Eye (tissue), 1 donor: ENCODE results near the gene MKKS.
A peak's percentile ranks its signal among the peaks of the same experiment; 100 is the strongest.
"Not testable (repeated sequence)": the region's sequence is repeated elsewhere in the genome, so short reads cannot be mapped to it uniquely, and the experiment has no call there.

Experiments
- DNase-seq: peaks from one replicate; pipeline ENCODE4 v3.0.0-alpha.2; 2015

Gene MKKS

DNA sequence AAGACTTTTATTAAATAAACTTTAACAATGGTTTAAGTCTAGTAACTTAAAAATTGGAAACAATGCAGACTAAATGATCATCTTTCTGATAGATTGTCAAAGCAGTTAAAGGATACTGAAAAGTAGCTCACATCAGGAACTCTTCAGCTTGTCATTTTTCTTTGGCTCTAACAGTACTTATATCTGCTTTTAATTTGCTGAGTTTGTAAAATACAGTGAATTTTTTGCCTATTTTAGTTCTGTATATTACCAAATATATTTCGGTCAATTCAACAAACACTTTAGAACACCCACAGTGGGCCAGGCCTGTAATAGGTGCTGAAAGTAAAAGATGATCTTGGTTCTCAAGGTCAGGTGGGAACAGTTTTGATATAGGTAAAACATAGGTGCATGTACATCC, 22.3 kb downstream of the MKKS start:
- DNase-seq: no peak

DNA sequence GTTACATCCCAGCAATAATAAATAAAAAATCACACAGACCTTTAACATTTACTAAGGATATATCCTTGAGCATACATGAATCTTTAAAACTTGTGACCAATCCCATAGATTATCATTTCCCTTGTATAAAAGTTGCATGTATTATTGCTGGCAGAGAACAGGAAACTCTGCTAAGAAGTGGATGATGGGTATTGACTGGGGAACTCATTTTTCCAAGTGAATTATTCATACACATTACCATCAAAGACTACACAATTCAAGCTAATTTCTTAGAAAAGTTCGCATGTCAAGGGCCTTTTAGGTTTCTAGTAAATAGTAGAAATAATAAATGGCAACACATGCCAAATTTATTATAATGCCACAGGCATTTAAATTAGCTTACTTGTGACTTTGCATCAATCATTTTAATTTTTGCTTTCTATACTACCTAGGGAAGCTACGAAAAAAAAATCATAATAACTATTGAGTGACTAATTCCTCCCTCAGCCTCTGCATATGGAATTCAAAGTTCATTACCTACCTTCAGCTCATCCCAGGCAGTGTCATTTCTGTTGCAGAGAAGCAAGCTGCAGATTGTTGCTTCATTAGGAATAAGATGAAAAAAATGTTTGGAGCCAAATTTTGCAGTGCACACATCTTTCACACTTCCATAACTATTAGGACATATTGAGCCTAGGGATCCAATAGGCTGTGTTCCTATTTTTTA, 25.8 kb downstream of the MKKS start:
- DNase-seq: no peak

DNA sequence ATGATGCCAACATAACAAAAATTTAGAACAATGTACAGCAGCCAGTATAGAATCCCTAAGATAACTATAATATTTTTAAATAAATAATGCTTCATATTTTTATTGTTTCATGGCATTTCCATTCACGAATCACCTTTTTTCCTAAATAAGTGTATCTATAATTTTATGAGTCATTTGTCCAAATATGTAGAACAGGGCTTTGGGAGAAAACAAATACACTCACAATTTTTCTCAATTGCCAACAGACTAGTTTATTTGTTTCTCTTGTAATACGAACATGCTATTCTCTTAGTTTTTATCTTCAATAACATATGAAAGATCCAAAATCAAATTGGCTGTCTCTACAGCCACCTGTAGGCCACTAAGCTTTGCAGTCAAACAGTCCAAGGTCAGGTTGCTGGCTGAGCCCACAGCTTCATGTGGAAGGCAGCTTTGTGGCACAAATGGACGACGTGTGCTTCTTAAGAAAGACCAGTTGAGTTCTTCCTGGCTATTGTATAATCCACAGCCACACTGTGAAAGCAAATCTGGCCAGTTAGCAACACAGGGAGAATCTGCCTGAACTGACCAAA, 29.0 kb downstream of the MKKS start:
- no peak for DNase-seq

DNA sequence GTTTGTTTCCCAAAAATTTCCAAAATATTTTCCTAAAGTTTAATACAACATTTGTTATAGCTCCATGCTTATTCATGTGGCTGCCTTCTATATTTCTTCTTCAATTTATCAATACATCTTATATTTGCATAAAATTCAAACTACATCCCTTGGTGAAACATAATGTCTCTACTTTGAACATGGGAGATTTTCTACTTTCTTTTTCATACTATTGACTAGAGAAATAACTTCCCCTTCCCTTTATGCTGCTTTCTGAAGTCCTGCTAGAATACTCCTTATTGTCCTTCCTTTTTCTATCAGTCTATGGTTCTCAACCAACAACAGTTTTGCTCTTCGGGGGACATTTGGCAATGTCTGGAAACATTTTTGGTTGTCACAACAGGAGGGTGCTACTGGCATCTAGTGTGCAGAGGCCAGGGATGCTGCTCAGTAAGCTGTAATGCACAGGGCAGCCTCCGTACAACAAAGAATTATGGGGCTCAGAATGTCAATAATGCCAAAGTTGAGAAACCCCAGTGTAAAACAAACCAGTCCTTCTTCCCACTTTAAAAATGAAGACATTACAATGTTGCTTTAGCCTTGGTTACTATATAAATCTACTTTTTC, 29.9 kb downstream of the MKKS start:
- no peak for DNase-seq

DNA sequence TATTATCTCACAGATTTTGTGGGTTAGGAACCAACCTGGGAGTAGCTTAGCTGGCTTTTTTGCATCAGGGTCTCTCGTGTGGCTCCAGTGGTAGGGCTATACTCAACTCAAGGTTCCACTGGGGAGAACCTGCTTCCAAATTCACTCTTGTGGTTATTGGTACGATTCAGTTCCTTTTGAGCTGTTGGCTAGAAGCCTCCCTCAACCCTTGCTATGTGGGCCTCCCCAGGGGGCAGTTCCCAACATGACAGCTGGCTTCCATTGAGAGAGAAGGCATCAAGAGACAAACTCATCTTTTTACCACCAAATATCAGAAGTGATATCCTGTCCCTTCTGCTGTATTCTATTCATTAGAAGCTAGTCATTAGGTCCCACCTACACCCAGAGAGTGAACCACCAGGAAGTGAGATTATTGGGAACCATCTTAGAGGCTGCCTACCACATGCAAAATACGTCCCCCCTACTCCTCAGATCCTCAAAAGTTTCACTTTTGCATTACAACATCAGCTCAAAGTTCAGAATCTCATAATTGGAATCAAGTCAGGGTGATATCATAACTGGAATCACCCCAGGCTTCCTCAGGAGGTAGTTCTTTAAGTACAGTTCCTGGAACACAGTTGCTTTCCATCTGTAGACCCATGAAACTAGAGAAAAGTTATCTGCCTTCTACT, 30.9 kb downstream of the MKKS start:
- no peak for DNase-seq

DNA sequence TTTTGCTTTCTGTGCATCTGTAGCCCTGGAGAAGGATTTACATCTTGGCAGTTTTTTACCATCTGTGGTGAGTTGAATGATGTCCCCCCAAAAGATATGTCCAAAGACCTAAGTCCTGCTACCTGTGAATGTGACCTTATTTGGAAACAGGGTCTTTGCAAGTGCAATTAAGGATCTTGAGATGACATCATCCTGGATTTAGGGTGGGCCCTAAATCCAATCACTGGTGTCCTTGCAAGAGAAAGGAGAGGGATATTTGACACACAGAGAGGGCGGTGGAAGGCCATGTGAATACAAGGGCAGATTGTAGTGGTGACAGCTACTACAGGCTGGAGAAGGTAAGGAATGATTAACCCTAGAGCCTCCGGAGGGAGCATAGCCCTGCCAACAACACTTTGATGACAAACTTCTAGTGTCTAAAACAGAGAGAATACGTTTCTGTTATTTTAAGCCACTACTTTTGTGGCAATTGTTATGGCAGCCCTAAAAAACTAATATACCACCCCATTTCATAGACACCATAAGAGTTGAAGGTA, 35.1 kb downstream of the MKKS start:
- DNase-seq: no peak

DNA sequence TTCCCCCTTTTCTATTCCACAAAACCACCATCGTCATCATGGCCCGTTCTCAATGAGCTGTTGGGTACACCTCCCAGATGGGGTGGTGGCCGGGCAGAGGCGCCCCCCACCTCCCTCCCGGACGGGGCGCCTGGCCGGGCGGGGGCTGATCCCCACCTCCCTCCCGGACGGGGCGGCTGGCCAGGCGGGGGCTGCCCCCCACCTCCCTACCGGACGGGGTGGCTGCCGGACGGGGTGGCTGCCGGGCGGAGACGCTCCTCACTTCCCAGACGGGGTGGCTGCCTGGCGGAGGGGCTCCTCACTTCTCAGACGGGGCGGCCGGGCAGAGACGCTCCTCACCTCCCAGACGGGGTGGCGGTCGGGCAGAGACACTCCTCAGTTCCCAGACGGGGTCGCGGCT, 39.3 kb downstream of the MKKS start:
- DNase-seq: not testable (repeated sequence)

DNA sequence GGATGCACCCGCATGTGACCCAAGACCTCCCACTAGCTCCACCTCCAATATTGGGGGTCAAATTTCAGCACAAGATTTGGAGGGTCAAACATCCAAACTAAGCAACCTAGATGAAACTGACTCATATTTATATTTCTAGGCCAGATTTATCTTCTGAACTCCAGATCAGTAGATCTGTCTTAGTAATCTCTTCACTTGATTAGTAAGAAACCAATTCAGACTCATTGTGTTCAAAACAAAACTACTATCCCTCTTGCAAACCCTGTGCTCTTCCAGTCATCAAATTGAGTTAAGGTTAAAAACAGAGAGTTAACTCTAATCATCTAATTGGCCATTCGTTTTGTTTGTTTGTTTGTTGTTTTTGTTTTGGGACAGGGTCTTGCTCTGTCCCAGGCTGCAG, 43.3 kb downstream of the MKKS start:
- DNase-seq: no peak

DNA sequence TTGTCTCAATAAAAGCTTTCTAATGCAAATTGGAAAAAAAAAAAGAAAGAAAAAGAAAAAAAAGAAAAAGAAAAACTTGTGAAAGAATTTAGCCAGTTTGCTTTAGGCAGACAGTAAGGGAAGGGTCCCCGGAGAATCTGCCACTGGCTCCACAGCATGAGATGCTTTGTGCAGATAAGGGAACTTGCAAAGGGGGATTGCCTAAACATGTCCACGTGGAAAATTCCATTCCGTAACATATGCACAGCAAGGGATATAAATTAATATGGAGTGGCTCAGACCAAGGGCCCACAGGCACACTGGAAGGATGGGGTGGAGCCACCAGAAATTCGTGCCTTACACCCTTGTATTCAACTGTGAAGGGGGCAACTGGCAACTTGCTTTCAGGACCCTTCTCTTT, 45.4 kb downstream of the MKKS start:
- no peak for DNase-seq

DNA sequence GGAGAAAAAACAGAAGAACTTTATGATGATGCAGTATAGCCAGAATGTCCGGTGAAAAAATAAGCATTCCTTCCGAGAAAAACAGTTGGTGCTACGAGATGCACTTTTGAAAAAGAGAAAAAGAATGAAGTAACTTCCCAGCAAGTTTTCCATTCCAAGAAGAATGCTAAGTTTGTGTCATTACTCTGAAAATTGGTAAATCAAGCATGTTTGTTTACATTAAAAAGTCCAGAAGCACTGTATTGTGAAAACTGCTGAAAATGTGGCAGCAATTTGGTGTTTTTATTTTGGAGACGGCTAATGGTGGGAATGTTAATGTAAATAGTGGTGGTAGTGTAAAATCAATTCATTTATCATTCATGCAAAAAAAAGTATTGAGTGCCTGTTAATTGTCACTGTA, 46.3 kb downstream of the MKKS start:
- DNase-seq: no peak

DNA sequence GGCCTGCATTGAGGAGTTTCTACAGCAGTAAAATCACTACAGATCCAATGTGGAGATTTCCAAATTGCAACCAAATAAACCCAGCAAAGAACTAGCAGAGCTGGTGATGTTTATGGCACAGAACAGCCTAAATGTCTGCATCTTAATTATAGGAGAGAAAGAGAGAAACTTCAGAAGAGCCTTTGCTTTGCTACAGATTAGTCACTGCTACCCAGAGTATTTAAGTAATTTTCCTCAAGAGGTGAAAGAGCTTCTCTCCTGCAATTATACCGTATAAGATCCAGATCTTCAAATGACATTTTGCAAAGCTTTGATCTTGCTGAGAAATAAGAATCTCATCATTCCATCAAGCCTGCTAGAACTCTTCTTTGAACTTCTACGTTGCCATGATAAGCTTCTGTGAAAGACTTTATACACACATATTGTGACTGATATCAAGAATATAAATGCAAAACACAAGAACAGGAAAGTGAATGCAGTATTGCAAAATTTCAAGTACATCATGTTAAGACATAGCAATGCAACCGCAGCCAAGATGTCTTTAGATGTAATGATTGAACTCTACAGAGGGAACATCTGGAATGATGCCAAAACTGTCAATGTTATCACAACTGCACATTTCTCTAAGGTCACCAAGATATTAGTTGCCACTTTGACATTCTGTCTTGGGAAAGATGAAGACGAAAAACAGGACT, 48.0 kb downstream of the MKKS start:
- DNase-seq: no peak

DNA sequence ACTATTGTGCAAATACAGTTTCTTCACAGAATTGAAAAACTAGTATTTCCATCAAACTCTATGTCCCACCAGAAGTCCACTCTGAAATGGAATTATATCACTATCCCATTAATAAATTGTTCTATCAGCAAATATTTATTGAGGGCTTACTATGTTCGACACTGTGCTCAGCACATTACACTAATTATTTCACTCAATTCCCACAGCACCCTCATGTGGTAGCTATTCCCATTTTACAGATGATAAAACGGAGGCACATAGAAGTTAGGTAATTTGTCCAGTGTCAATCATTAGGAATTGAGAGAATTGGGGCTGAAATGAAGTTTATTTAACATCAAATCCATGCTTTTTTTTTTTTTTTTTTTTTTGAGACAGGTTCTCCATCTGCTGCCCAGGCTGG, 52.5 kb downstream of the MKKS start:
- no peak for DNase-seq

DNA sequence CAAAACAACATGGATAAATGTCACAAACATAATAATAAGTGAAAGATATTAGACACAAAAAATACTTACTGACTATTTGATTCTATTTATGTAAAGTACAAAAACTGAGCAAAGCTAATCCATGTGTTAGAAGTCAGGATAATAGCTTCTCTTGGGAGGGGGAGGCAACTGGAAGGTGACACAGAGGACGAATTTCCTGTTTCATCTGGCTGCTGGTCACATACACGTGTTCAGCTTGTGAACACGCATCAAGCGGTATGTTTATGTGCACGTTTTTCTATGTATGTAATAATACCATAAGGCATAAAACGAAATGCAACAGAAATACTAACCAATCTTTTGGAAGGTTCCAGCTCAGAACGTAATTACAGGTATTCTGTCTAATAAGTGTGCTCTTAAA, 54.3 kb downstream of the MKKS start:
- no peak for DNase-seq

DNA sequence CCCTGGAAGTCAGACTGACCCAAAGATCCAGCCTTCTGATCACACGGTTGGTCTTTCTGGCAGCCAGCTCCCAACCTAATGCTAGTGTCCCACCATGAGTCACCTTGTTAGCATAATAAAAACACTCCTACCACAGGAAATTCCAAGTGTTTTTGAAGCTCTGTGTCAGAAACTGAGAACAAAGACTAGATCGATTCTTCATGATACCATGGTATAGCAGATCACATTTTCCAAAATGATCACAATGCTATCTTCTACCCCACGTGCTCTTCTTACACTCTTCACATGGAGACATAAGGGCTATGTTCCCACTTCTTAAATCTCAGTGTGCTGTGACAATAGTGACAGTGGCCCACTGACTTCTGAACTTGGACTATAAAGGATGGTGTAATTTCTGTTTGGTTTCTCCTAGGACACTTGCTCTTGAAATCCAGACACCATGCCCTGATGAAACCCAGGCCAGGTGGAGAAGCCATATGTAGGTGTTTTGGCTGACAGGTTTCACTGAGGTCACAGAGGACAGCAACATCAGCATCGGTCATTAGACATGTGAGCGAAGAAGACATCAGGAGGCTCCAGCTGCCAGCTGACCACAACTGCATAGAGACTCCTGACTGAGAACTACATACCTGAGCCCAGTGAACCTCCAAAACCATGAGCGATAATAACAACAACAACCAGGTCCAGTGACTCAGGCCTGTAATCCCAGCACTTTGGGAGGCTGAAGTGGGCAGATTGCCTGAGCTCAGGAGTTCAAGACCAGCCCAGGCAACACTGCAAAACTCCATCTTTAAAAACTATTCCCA, 57.5 kb downstream of the MKKS start:
- no peak for DNase-seq

DNA sequence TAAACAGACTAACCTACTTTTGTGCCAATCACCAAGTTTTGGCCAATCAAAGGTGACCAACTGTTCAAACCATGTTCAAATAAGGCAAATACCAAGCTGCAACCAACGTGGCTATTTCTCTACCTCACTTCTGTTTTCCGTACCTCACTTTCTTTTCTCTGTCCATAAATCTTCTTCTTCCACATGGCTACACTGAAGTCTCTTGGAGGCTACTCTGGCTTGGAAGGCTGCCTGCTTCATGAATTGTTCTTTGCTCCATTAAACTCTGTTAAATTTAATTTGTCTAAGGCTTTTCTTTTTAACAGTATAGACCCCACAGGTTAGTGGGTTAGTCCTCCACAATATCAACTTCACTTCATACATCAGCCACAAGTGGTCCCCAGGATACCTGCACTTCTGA, 58.8 kb downstream of the MKKS start:
- no peak for DNase-seq

DNA sequence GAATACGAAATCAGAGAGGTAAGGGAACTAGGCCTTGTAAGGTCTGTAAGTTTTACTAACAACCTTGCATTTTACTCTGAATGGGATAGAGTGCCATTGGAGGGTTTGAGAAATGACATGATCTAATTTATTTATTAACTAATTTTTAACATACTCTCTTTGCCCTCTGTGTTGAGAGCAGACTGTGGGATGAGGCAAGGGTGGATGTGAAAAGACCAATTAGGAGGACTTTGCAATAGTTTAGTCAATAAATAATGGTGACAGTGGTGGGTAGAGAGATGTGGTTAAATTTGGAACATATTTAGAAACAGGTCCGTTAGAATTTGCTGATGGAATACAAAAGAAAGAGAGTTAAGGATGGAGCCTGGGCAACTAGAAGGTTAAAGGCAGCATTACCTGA, 60.0 kb downstream of the MKKS start:
- DNase-seq: no peak

DNA sequence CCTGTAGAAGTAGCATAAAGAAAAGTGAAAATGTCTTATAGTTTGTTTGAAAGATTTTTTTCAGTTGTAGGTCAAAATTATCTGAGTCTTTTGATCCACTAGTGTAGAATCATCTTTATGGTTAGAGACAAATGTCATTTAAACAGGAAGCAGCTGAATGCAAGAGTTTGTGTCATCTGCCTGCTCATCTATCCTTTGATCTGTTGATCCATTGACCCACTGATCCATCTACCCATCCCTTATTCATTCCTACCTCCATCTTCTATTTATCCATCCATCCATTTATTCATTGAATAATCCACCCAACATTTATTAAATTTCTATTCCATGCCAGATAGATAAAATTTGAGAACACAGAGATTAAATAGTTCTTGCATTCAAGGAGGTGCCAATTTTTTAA, 62.6 kb downstream of the MKKS start:
- no peak for DNase-seq

DNA sequence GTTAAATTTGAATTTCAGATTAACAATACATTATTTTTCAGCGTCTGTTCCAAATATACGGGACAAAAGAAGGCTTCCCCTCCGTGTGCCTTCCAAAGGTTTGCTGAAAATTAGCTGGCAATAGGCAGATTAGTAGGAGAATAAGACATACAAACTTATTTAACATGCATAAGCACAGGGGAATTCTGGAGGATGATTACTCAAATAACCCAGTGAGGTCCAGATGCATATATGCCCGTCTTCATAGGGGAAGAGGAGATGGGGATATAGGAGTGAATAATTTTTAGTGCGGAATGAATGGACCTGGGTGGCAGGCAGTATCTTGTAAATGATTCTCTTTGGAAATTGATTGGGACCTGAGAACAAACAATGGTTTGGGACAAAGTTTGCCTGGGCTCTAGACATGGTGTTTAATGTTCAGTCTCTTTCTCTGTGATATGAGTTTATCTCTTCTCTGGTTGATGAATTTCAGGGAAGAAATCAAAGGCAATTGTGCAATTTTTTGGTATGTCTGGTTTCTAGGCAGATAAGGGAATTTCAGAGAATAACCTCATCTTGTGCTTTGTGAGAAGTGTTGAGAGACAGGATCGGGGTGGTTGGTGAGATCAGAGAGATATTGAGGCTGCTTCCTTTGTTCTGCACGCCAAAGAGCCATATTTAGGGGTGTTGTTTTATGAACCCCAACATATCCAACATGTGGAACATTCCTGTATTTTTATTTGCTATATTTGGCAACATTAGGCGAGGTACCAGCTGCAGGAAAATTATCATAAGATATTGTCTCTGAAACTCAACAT, 63.7 kb downstream of the MKKS start:
- no peak for DNase-seq

DNA sequence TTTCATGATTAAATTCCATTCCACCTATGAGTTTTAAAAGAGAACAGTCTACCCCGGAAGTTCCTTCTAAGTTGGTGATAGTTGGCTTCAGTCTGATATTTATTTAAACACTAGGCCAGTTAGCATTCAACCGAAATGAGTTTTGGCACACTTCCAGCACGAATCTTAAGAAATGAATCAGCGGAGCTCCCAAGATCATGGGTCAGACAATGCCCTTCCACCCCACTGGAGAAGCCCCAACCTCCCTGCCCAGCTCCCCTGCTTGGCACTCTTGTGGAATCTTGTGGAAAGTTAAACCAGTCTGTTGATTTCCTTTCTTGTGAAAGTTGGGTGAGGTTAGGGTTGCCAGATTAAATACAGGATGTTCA, 64.3 kb downstream of the MKKS start:
- DNase-seq: peak; percentile 40

DNA sequence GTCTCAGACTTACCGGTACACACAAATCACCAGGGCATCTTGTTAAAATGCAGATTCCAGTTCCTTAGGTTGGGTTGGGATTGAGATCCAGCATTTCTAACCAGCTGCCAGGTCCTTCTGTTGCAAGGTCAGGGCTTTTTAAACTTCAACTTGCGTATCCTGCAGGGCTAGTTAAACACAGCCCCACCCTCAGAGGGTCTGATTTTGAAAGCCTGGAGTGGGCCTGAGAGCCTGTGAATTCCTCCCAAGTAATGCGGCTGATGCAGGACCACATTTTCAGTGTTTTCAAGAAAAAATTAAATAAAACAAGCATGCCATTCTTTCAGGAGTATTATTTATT, 65.3 kb downstream of the MKKS start:
- DNase-seq: no peak

DNA sequence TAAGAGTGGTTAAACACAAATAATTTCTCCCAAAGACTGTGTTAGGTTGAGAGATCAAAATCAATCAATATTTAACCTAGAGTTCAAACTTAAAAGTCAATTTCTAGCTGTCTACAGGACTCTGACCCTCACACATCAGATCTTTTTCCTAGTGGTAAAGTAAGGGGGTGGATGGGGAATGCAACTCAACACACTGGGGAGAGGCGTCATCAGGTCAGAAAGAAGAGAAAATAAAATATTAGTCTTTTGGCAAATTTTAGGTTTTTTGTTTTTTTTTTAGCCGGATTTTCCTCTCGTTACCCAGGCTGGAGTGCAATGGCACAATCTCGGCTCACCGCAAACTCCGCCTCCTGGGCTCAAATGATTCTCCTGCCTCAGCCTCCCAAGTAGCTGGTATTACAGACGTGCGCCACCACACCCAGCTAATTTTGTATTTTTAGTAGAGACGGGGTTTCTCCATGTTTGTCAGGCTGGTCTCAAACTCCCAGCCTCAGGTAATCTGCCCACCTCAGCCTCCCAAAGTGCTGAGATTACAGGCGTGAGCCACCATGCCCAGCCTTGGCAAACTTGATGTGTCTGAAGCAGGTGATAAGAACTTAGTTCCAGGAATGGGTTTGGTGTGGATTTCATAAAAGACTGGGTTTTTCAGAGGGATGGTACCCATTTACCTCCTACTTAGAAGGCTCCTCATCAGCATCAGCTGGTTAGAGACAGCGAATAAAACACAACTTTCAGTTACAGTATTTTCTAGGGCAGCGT, 65.9 kb downstream of the MKKS start:
- no peak for DNase-seq
